NCI-H460 (cell line): ENCODE data around the gene CLEC2L. TPM values are rescaled to one million over a fixed set of nuclear protein-coding genes. Genes with fewer than 3 reads are reported as not detected.

Experiments
- total RNA-seq: library from RNA; depleted of rRNA; stranded (reverse); fragments of >200 nt; shearing (Covaris generic); gene quantifications from 2 replicates; pipeline ENCODE4 v1.2.3, GENCODE V29; 2014; rRNA removed

The CLEC2L gene
- total RNA-seq, 1 experiment from 2014 or later = not detected

Other genes with a start within 250 kb of the CLEC2L start
- 13.5 and 14.8 TPM in 2 replicates for gene FMC1, start 182.3 kb upstream of the CLEC2L start, total RNA-seq
- 55.7 and 61.9 TPM in 2 replicates for gene LUC7L2, start 163.8 kb upstream of the CLEC2L start, total RNA-seq
- gene KLRG2, start 40.0 kb upstream of the CLEC2L start, total RNA-seq = 0.20 and 0.38 TPM in 2 replicates